ENCODE measurements around the gene MPI. TPM values are rescaled to one million over a fixed set of nuclear protein-coding genes. Genes with fewer than 3 reads are reported as not detected.

MPI gene
- total RNA-seq, 3 donors from 2014 or later (not counting 1 experiment from before 2014, with no cell fraction given), result 15.7 to 20.4 (median 18.8) TPM

DNA sequence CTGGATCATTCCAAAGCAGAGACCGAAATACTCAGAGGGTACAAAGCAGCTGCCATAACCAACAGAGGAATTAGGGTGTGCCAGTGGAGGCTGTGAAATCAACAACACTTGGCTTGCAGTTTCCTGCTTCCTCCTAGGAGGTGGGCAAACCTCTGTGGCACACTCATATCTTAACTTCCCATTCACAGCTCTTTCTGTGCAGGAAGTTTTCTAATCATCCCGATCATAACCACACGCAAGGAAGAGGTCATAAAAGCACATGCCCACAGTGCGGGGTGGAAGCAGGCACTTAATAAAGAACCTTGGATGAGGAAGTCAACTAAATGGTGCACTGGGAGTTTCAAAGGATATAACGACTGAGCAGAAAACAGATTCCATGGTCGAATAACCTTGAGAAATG, 21.8 kb upstream of the MPI start:
- Mint-ChIP-seq H3K27me3 (ENCODE audit: low read depth in 2 of 2) (no peaks in the 10 kb centered on the region), H3K4me3 (peak overlapping the region; percentile 72), H3K9me3 (no peaks in the 10 kb centered on the region), H3K4me1 (peaks cover 81 to 86% of the 10 kb centered on the region in 2 donors), H3K36me3 (no peaks in the 10 kb centered on the region), H3K27ac (peak overlapping the region; percentile 83 to 95)
- intact Hi-C loops (cut with micrococcal nuclease), result no loop called here
- DNase-seq (peak in 1 of 2 donors; percentile 39), ATAC-seq (peak in 1 of 3 donors; percentile 5)
- WGBS (ENCODE audit: insufficient coverage), result 10% methylated on average over 6 of the region's 6 CpGs
- Histone ChIP-seq H3K4me3 (ENCODE audit: low read length) (no peak overlapping the region), H3K27ac (ENCODE audit: low read length) (peak overlapping the region; percentile 42), H3K4me1 (ENCODE audit: control insufficient read depth, insufficient read depth, low read length) (peaks cover 87% of the 10 kb centered on the region), H3K9me3 (ENCODE audit: control insufficient read depth, insufficient read depth, low read length) (no peaks in the 10 kb centered on the region), H3K36me3 (ENCODE audit: control insufficient read depth, insufficient read depth, low read length) (peaks cover 3% of the 10 kb centered on the region), H3K27me3 (ENCODE audit: control insufficient read depth, insufficient read depth, low read length) (no peaks in the 10 kb centered on the region)
- TF ChIP-seq, protein P1, sequence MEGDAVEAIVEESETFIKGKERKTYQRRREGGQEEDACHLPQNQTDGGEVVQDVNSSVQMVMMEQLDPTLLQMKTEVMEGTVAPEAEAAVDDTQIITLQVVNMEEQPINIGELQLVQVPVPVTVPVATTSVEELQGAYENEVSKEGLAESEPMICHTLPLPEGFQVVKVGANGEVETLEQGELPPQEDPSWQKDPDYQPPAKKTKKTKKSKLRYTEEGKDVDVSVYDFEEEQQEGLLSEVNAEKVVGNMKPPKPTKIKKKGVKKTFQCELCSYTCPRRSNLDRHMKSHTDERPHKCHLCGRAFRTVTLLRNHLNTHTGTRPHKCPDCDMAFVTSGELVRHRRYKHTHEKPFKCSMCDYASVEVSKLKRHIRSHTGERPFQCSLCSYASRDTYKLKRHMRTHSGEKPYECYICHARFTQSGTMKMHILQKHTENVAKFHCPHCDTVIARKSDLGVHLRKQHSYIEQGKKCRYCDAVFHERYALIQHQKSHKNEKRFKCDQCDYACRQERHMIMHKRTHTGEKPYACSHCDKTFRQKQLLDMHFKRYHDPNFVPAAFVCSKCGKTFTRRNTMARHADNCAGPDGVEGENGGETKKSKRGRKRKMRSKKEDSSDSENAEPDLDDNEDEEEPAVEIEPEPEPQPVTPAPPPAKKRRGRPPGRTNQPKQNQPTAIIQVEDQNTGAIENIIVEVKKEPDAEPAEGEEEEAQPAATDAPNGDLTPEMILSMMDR (IDR thresholded peaks at IDR 0.05), result no peak

DNA sequence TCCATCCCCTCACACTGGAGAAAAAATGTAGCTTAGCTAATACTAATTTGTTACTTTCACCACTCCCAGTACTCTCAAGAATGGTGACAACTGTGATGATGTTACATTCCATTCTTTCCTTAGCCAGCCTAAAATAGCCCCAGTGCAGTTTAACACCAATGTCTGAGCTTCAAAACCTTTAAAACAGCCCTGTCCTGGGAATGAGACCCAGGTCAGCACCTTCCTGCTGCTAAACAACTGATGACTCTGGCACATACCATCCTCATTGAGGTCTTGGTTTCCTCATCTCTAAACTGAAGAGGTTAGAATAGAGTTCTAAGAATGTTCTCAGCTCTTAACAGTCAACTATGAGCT, 20.5 kb upstream of the MPI start:
- peak overlapping the region; percentile 56 for H3K27ac ChIP-seq (ENCODE audit: low read length)

DNA sequence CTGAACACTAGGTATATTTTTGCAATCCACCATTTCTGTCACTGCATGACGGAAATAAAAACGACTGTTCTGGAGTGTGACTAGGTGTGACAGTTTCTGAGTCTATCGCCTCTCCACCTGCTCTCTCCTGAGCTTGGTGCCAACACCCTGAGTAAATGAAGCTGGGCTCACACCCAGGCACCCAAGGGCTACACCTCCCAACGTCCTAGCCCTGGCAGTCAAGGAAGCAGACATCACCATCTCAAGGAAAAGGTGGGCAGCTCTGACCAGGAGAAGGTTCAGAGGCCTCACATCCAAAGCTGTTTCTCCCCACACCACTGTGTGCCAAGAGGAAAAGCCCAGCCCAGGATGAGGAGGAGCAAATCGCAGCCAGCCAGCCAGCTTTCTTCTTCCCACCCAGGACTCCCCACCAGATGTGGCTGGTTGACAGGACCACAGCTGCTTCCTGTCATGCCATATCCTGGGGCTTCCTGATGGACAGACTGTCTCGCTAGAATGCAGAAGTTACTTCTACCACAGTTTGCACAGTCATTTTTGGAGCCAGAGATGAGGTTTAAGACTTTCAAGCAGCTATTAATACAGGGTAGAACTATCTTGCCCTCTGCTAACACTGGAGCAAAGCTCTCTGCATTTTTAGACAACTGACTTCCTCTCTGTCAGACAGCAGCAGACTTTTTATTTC, 20.0 kb upstream of the MPI start:
- WGBS (ENCODE audit: insufficient coverage), result 9% methylated on average over 6 of the region's 6 CpGs
- ATAC-seq, result peak in 1 of 3 donors; percentile 3
- H3K27ac Mint-ChIP-seq, result peak overlapping the region; percentile 87 to 95
- no peaks in the 10 kb centered on the region for H3K36me3 Mint-ChIP-seq
- Histone ChIP-seq H3K27me3 (ENCODE audit: control insufficient read depth, insufficient read depth, low read length) (no peaks in the 10 kb centered on the region), H3K4me1 (ENCODE audit: control insufficient read depth, insufficient read depth, low read length) (peaks cover 77% of the 10 kb centered on the region), H3K9me3 (ENCODE audit: control insufficient read depth, insufficient read depth, low read length) (no peaks in the 10 kb centered on the region), H3K27ac (ENCODE audit: low read length) (peak overlapping the region; percentile 56), H3K36me3 (ENCODE audit: control insufficient read depth, insufficient read depth, low read length) (no peaks in the 10 kb centered on the region), H3K4me3 (ENCODE audit: low read length) (no peak overlapping the region)
- no peaks in the 10 kb centered on the region for H3K9me3 Mint-ChIP-seq
- H3K4me1 Mint-ChIP-seq, result peaks cover 67 to 70% of the 10 kb centered on the region in 2 donors
- DNase-seq, result peak in 1 of 2 donors; percentile 52
- H3K4me3 Mint-ChIP-seq, result peak overlapping the region; percentile 99
- H3K27me3 Mint-ChIP-seq (ENCODE audit: low read depth in 2 of 2), result no peaks in the 10 kb centered on the region
- intact Hi-C loops (cut with micrococcal nuclease), result no loop called here
- TF ChIP-seq, protein P1 (IDR thresholded peaks at IDR 0.05), result no peak

More for the DNA sequence above, 20.5 kb upstream of the MPI start:
- DNase-seq, result no peak
- Mint-ChIP-seq H3K36me3 (no peaks in the 10 kb centered on the region), H3K4me3 (peak overlapping the region; percentile 99), H3K27ac (peak overlapping the region; percentile 87 to 95), H3K27me3 (ENCODE audit: low read depth in 2 of 2) (no peaks in the 10 kb centered on the region), H3K4me1 (peaks cover 71 to 74% of the 10 kb centered on the region in 2 donors), H3K9me3 (no peaks in the 10 kb centered on the region)
- Histone ChIP-seq H3K9me3 (ENCODE audit: control insufficient read depth, insufficient read depth, low read length) (no peaks in the 10 kb centered on the region), H3K27me3 (ENCODE audit: control insufficient read depth, insufficient read depth, low read length) (no peaks in the 10 kb centered on the region), H3K4me3 (ENCODE audit: low read length) (no peak overlapping the region), H3K36me3 (ENCODE audit: control insufficient read depth, insufficient read depth, low read length) (peaks cover 3% of the 10 kb centered on the region), H3K4me1 (ENCODE audit: control insufficient read depth, insufficient read depth, low read length) (peaks cover 82% of the 10 kb centered on the region)
- TF ChIP-seq, protein P1 (IDR thresholded peaks at IDR 0.05), result no peak
- ATAC-seq, result no peak
- intact Hi-C loops (cut with micrococcal nuclease), result no loop called here

Data from natural killer cell (primary cell).